Measurements from ENCODE around the gene AGRN. TPM values are rescaled to one million over a fixed set of nuclear protein-coding genes. Genes with fewer than 3 reads are reported as not detected.
"Not testable (repeated sequence)": the region's sequence is repeated elsewhere in the genome, so short reads cannot be mapped to it uniquely, and the experiment has no call there.

The AGRN gene
- total RNA-seq, 2 experiments from 2014 or later = 12.4 to 14.6 TPM

DNA sequence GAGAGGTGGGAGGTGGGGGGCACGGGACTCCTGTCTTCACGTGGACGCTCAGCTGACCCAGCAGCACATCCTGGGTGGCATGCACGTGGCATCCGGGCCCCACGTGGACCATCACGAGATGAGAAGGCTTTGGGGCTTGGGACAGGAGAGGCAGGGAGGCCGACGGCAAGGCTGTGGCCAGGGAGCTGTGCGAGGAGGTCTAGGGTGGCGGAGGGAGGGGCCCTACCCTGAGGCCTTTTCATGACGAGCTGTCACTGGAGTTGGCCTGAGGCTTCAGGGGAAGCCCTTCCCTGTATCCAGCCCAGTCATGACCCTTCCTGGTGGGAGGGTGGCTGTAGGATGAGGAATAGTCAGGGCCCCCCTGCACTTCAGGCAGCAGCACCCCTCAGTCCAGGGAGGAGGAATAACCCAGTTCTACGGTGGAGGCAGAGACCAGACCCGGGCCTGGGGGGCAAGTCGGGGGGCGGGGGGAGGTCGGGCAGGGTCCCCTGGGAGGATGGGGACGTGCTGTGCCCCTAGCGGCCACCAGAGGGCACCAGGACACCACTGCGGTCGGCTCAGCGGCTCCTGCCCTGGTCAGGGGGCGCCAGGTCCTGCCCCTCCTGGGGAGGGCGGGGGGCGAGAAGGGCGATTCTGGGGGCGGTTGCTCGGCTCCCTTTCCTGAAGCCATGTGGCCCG is 36.0 kb upstream of the AGRN start:
- H3K27ac Mint-ChIP-seq = no peak overlapping the region
- CTCF ChIA-PET = interaction anchor here (0.5 to 4.1 kb wide), 22 partner anchors 8 to 308 kb away, joined by 3 to 37 read pairs (median 4); partner anchors contain the start of genes HES4, ISG15 and PLEKHN1
- POLR2A ChIA-PET = no interaction called here
- no peaks in the 10 kb centered on the region for H3K9me3 Mint-ChIP-seq (ENCODE audit: insufficient read depth)
- no peak overlapping the region for H3K4me3 Mint-ChIP-seq
- H3K27me3 Mint-ChIP-seq (ENCODE audit: low read depth) = peaks cover 23% of the 10 kb centered on the region
- H3K36me3 Mint-ChIP-seq (ENCODE audit: low read depth) = no peaks in the 10 kb centered on the region
- H3K4me1 Mint-ChIP-seq (ENCODE audit: low read depth) = no peaks in the 10 kb centered on the region
- DNase-seq = peak; percentile 68
- peak; percentile 80 for ATAC-seq

DNA sequence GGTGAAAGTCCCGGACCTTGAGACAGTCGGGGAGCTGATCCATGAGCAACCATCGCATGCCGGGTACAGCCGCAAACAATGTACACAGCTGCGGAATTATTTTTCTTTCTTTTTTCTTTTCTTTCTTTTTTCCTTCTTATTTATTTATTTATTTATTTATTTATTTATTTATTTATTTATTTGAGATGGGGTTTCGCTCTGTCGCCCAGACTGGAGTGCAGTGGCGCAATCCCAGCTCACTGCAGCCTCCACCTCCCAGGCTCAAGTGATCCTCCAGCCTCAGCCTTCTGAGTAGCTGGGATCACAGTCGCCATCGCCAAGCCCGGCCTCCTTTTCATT is 35.5 kb upstream of the AGRN start:
- Mint-ChIP-seq H3K4me1 (ENCODE audit: low read depth) (no peaks in the 10 kb centered on the region), H3K9me3 (ENCODE audit: insufficient read depth) (no peaks in the 10 kb centered on the region), H3K27ac (no peak overlapping the region), H3K36me3 (ENCODE audit: low read depth) (no peaks in the 10 kb centered on the region), H3K27me3 (ENCODE audit: low read depth) (peaks cover 27% of the 10 kb centered on the region), H3K4me3 (no peak overlapping the region)
- no peak for ATAC-seq
- POLR2A ChIA-PET = no interaction called here
- CTCF ChIA-PET = interaction anchor here (0.5 to 4.1 kb wide), 20 partner anchors 9 to 266 kb away, joined by 3 to 37 read pairs (median 4); partner anchors contain the start of genes HES4, ISG15 and PLEKHN1
- no peak for DNase-seq

DNA sequence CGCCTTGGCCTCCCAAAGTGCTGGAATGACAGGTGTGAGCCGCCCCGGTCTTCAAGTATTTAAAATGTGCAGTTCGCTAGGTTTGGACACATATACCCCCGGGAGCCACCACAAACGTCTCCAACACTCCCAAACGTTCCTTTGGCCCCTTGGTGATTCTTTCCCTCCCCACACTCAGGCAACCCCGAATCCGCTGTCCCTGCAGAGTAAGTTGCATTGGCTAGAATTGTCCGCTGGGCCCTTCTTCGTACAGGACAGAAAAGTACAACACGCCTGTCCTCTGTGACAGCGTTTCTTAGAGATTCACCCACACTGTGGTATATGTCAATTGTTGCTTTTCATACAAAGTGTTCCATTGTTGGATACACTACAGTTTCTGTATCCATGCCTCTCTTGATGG is 34.8 kb upstream of the AGRN start:
- Mint-ChIP-seq H3K4me1 (ENCODE audit: low read depth) (no peaks in the 10 kb centered on the region), H3K27me3 (ENCODE audit: low read depth) (peaks cover 32% of the 10 kb centered on the region), H3K4me3 (no peak overlapping the region), H3K27ac (no peak overlapping the region), H3K9me3 (ENCODE audit: insufficient read depth) (no peaks in the 10 kb centered on the region), H3K36me3 (ENCODE audit: low read depth) (no peaks in the 10 kb centered on the region)
- ChIA-PET POLR2A (no interaction called here), CTCF (interaction anchor here (0.9 to 4.1 kb wide), 13 partner anchors 9 to 131 kb away, joined by 3 to 37 read pairs (median 5); partner anchors contain the start of genes HES4, ISG15 and PLEKHN1)
- DNase-seq (no peak), ATAC-seq (no peak)

DNA sequence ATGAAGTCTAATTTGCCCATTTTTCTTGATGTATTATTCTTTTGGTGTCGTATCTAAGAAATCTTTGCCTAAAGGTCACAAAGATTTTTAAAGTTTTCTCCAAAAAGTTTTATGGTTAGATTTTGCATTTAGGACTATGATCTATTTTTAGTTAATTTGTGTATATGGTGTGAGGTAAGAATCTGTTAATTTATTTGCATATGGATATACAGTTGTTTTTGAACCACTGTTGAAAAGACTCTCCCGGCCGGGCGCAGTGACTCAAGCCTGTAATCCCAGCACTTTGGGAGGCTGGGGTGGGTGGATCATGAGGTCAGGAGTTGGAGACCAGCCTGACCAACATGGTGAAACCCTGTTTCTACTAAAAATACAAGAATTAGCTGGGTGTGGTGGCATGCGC is 31.9 kb upstream of the AGRN start:
- H3K27me3 Mint-ChIP-seq (ENCODE audit: low read depth) = peaks cover 40% of the 10 kb centered on the region

GRCh38 chr1:991275-991674 is 28.6 kb upstream of the AGRN start:
- DNase-seq; ATAC-seq; POLR2A ChIA-PET; H3K9me3 Mint-ChIP-seq (ENCODE audit: insufficient read depth); H3K36me3 Mint-ChIP-seq (ENCODE audit: low read depth); H3K27ac Mint-ChIP-seq; H3K4me3 Mint-ChIP-seq: not testable (repeated sequence)
- Mint-ChIP-seq H3K4me1 (ENCODE audit: low read depth) (peaks cover 17% of the 10 kb centered on the region), H3K27me3 (ENCODE audit: low read depth) (peaks cover 46% of the 10 kb centered on the region)
- CTCF ChIA-PET = interaction anchor here (1.0 to 4.7 kb wide), 4 partner anchors 7 to 72 kb away, joined by 3 to 37 read pairs (median 14); no protein-coding TSS in a partner anchor

More for the DNA sequence above, 31.9 kb upstream of the AGRN start:
- CTCF ChIA-PET = interaction anchor here (2.0 kb wide), 1 partner anchor 12 kb away, joined by 5 read pairs; no protein-coding TSS in a partner anchor
- DNase-seq; ATAC-seq; H3K9me3 Mint-ChIP-seq (ENCODE audit: insufficient read depth); H3K4me3 Mint-ChIP-seq; H3K36me3 Mint-ChIP-seq (ENCODE audit: low read depth); H3K27ac Mint-ChIP-seq; POLR2A ChIA-PET: not testable (repeated sequence)
- H3K4me1 Mint-ChIP-seq (ENCODE audit: low read depth) = peaks cover 13% of the 10 kb centered on the region

DNA sequence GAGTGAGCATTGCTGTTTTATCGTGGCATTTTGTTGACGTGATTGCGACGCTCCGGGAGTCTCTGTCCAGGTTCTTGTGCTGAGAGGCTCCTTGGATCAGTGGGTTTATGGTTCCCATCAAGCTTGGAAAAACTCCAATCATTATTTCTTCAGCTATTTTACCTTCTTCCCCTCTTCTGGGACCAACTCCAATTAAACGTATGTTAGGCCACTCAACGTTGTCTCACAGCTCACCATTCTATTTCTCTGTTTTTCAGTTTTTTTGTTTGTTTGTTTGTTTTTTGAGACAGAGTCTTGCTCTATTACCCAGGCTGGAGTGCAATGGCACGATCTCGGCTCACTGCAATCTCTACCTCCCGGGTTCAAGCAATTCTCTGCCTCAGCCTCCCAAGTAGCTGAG is 28.0 kb upstream of the AGRN start:
- Mint-ChIP-seq H3K27me3 (ENCODE audit: low read depth) (peaks cover 42% of the 10 kb centered on the region), H3K27ac (no peak overlapping the region), H3K36me3 (ENCODE audit: low read depth) (peaks cover 4% of the 10 kb centered on the region), H3K9me3 (ENCODE audit: insufficient read depth) (peaks cover 8% of the 10 kb centered on the region), H3K4me1 (ENCODE audit: low read depth) (peaks cover 17% of the 10 kb centered on the region), H3K4me3 (no peak overlapping the region)
- ATAC-seq = no peak
- no peak for DNase-seq
- POLR2A ChIA-PET = no interaction called here
- CTCF ChIA-PET = interaction anchor here (0.8 to 4.7 kb wide), 5 partner anchors 8 to 71 kb away, joined by 3 to 37 read pairs (median 11); no protein-coding TSS in a partner anchor

DNA sequence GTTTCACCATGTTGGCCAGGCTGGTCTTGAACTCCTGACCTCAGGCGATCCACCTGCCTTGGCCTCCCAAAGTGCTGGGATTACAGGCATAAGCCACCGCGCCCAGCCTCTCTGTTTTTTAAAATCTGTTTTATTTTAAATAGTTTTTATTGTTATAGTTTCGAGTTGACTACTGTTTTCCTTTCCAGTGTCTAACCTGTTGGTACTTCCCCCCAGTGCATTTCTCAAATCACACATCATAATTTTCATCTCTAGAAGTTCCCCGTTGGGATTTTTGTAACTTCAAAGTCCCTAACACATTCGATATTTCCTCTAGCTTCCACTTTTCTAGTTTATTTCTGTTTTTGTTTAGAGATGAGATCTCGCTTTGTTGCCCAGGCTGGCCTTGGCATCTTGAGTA is 27.6 kb upstream of the AGRN start:
- ATAC-seq (no peak), DNase-seq (no peak)
- Mint-ChIP-seq H3K27me3 (ENCODE audit: low read depth) (peaks cover 46% of the 10 kb centered on the region), H3K4me3 (no peak overlapping the region), H3K36me3 (ENCODE audit: low read depth) (peaks cover 4% of the 10 kb centered on the region), H3K9me3 (ENCODE audit: insufficient read depth) (peaks cover 8% of the 10 kb centered on the region), H3K27ac (no peak overlapping the region), H3K4me1 (ENCODE audit: low read depth) (peaks cover 20% of the 10 kb centered on the region)
- ChIA-PET CTCF (interaction anchor here (0.8 to 4.7 kb wide), 5 partner anchors 8 to 71 kb away, joined by 3 to 37 read pairs (median 11); no protein-coding TSS in a partner anchor), POLR2A (no interaction called here)

DNA sequence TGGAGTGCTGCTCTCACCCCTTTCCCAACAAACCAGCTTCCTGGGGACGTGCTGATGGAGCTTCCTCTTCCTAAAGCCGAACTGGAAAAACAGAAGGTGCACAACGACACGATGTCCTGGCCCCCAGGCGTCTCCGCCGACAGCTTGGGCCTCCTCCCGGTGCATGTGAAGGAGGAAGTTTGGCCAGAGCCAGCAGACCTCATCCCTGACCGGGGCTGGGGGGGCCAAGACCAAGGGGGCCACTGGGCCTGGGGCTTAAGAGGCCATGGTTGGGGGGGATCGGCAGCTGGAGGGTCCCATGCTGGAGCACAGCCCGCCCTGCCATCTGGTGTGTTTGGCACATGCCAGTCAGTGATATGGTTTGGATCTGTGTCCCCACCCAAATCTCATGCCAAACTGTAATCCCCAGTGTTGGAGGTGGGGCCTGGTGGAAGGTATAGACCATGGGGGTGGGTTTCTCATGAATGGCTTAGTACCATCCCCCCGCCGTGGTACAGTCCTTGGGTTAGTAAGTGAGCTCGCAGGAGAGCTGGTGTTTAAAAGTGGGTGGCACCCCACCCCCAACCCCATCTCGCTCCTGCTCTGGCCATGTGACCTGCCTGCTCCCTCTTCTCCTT is 26.4 kb upstream of the AGRN start:
- peaks cover 22% of the 10 kb centered on the region for H3K4me1 Mint-ChIP-seq (ENCODE audit: low read depth)
- no peak overlapping the region for H3K4me3 Mint-ChIP-seq
- POLR2A ChIA-PET = no interaction called here
- H3K27ac Mint-ChIP-seq = no peak overlapping the region
- peaks cover 44% of the 10 kb centered on the region for H3K27me3 Mint-ChIP-seq (ENCODE audit: low read depth)
- peaks cover 4% of the 10 kb centered on the region for H3K36me3 Mint-ChIP-seq (ENCODE audit: low read depth)
- CTCF ChIA-PET = interaction anchor here (0.8 to 4.7 kb wide), 5 partner anchors 9 to 70 kb away, joined by 3 to 37 read pairs (median 11); partner anchors contain the start of gene ISG15
- DNase-seq = no peak
- H3K9me3 Mint-ChIP-seq (ENCODE audit: insufficient read depth) = peaks cover 8% of the 10 kb centered on the region
- no peak for ATAC-seq

- H3K4me3 Mint-ChIP-seq; H3K9me3 Mint-ChIP-seq (ENCODE audit: insufficient read depth); DNase-seq; H3K27ac Mint-ChIP-seq; H3K36me3 Mint-ChIP-seq (ENCODE audit: low read depth); ATAC-seq: not testable (repeated sequence)
- H3K4me1 Mint-ChIP-seq (ENCODE audit: low read depth) = peaks cover 24% of the 10 kb centered on the region
- H3K27me3 Mint-ChIP-seq (ENCODE audit: low read depth) = peaks cover 35% of the 10 kb centered on the region
- ChIA-PET CTCF (interaction anchor here (0.6 to 4.7 kb wide), 4 partner anchors 10 to 476 kb away, joined by 3 to 37 read pairs (median 4); partner anchors contain the start of gene ISG15), POLR2A (interaction anchor here (1.1 to 1.2 kb wide), 2 partner anchors 19 to 24 kb away, joined by 3 to 8 read pairs; partner anchors contain the start of gene ISG15)
Observed at GRCh38 chr1:994546-994945, 25.4 kb upstream of the AGRN start.

GRCh38 chr1:995665-996633 is 24.0 kb upstream of the AGRN start:
- H3K27ac Mint-ChIP-seq = peak overlapping the region; percentile 44
- peaks cover 8% of the 10 kb centered on the region for H3K9me3 Mint-ChIP-seq (ENCODE audit: insufficient read depth)
- H3K4me3 Mint-ChIP-seq = no peak overlapping the region
- peaks cover 29% of the 10 kb centered on the region for H3K4me1 Mint-ChIP-seq (ENCODE audit: low read depth)
- ChIA-PET CTCF (interaction anchor here (4.7 kb wide), 1 partner anchor 12 kb away, joined by 37 read pairs; no protein-coding TSS in a partner anchor), POLR2A (interaction anchor here (1.0 to 1.2 kb wide), 3 partner anchors 17 to 23 kb away, joined by 3 to 8 read pairs (median 3); partner anchors contain the start of gene ISG15)
- no peak for ATAC-seq
- peaks cover 4% of the 10 kb centered on the region for H3K36me3 Mint-ChIP-seq (ENCODE audit: low read depth)
- DNase-seq = no peak
- peaks cover 35% of the 10 kb centered on the region for H3K27me3 Mint-ChIP-seq (ENCODE audit: low read depth)
